K562 (cell line): Measurements from ENCODE around the gene ADD1. TPM values are rescaled to one million over a fixed set of nuclear protein-coding genes. Genes with fewer than 3 reads are reported as not detected.

Experiments
- ATF2 ChIP-seq: sonication (generic); formaldehyde crosslinking; IDR thresholded peaks from 2 replicates; pipeline ENCODE4 v1.8.1; 2022; ENCODE audit warnings: missing genetic modification reagents
- CBFB ChIP-seq: sonication (generic); formaldehyde crosslinking; IDR thresholded peaks from 2 replicates; pipeline ENCODE4 v1.4.0; 2020; ENCODE audit warnings: mild to moderate bottlenecking, missing genetic modification reagents
- CEBPG ChIP-seq, 3 experiments: fragments of 200-800 bp in 1 of 3; sonication (Bioruptor generic) in 1 of 3; sonication (generic) in 1 of 3; formaldehyde crosslinking in 1 of 3; IDR thresholded peaks in 2 of 3; conservative IDR thresholded peaks in 1 of 3; 2 replicates each; pipeline versions ENCODE4 v1.6.1 to v1.8.0; 2016 to 2022; ENCODE audit warnings: missing compliant biosample characterization in 2 of 3, missing genetic modification characterization in 2 of 3, mild to moderate bottlenecking in 1 of 3, missing genetic modification reagents in 1 of 3
- DPF2 ChIP-seq: fragments of 450-650 bp; IDR thresholded peaks from 2 replicates; pipeline ENCODE4 v1.6.1; 2016
- FOXJ2 ChIP-seq: fragments of 200-800 bp; sonication (Bioruptor generic); IDR thresholded peaks from 2 replicates; pipeline ENCODE4 v1.6.1; 2016; ENCODE audit warnings: missing genetic modification characterization, missing compliant biosample characterization
- GMEB1 ChIP-seq: fragments of 250-450 bp; sonication (Bioruptor Pico); IDR thresholded peaks from 2 replicates; pipeline ENCODE4 v1.4.0; 2020; ENCODE audit warnings: mild to moderate bottlenecking
- HOMEZ ChIP-seq: fragments of 250-450 bp; sonication (Bioruptor Pico); IDR thresholded peaks from 2 replicates; pipeline ENCODE4 v1.4.0; 2020; ENCODE audit warnings: mild to moderate bottlenecking, moderate library complexity
- ID3 ChIP-seq, 2 experiments: fragments of 250-450 bp in 1 of 2; fragments of 450-650 bp in 1 of 2; sonication (Bioruptor Pico) in 1 of 2; IDR thresholded peaks; 2 replicates each; pipeline versions ENCODE4 v1.6.1 to v1.8.0; 2016 to 2021; ENCODE audit warnings: mild to moderate bottlenecking in 2 of 2, moderate library complexity in 2 of 2, missing compliant biosample characterization in 1 of 2, missing genetic modification characterization in 1 of 2
- KDM4B ChIP-seq, 2 experiments: fragments of 450-650 bp in 1 of 2; sonication (generic) in 1 of 2; IDR thresholded peaks; 2 replicates each; pipeline ENCODE4 v1.6.1; 2016 to 2017; ENCODE audit warnings: borderline replicate concordance in 2 of 2, antibody characterized with exemption in 1 of 2, low read depth in 1 of 2, mild to moderate bottlenecking in 1 of 2
- KDM5B ChIP-seq: fragments of 200-600 bp; sonication (generic); IDR thresholded peaks from 2 replicates; pipeline ENCODE4 v1.6.1; 2012; ENCODE audit warnings: low read depth, mild to moderate bottlenecking, moderate library complexity, low read length, control low read depth, inconsistent platforms; ENCODE audit not compliant: insufficient replicate concordance
- POU5F1 ChIP-seq: fragments of 150-350 bp; IDR thresholded peaks from 2 replicates; pipeline ENCODE4 v1.6.1; 2014; ENCODE audit warnings: borderline replicate concordance, low read length, low read depth, mild to moderate bottlenecking; ENCODE audit not compliant: partially characterized antibody
- PRMT5 ChIP-seq: sonication (generic); formaldehyde crosslinking; IDR thresholded peaks from 2 replicates; pipeline ENCODE4 v1.5.0; 2020; ENCODE audit warnings: missing genetic modification reagents
- ZBTB26 ChIP-seq: fragments of 450-650 bp; formaldehyde crosslinking; IDR thresholded peaks from 2 replicates; pipeline ENCODE4 v1.4.0; 2022; ENCODE audit warnings: missing genetic modification characterization
- ZNF134 ChIP-seq: fragments of 250-450 bp; sonication (Bioruptor Pico); conservative IDR thresholded peaks from 2 replicates; pipeline ENCODE4 v1.4.0; 2020
- ZNF253 ChIP-seq: fragments of 250-450 bp; sonication (Bioruptor Pico); conservative IDR thresholded peaks from 2 replicates; pipeline ENCODE4 v1.6.1; 2021; ENCODE audit warnings: mild to moderate bottlenecking
- ZNF354B ChIP-seq: fragments of 250-450 bp; sonication (Bioruptor Pico); IDR thresholded peaks from 2 replicates; pipeline ENCODE4 v1.4.0; 2020
- ZNF639 ChIP-seq, 2 experiments: fragments of 200-800 bp in 1 of 2; sonication (Bioruptor generic) in 1 of 2; sonication (generic) in 1 of 2; formaldehyde crosslinking in 1 of 2; IDR thresholded peaks in 1 of 2; conservative IDR thresholded peaks in 1 of 2; 2 replicates each; pipeline versions ENCODE4 v1.5.0 to v1.6.1; 2016 to 2020; ENCODE audit warnings: missing compliant biosample characterization in 1 of 2, missing genetic modification characterization in 1 of 2, missing genetic modification reagents in 1 of 2
- ZNF785 ChIP-seq: fragments of 250-450 bp; sonication (Bioruptor Pico); IDR thresholded peaks from 2 replicates; pipeline ENCODE4 v1.4.0; 2020; ENCODE audit warnings: mild to moderate bottlenecking
- polyA plus RNA-seq, 8 experiments: library from polyadenylated mRNA; depleted of rRNA in 4 of 8; stranded (reverse) in 5 of 8; unstranded in 3 of 8; fragments of >200 nt; fragmentation: Nextera tagmentation in 2 of 8; fragmentation: Illumina TruSeq in 1 of 8; extraction: Ambion mirVana in 2 of 8; extraction: Trizol in 1 of 8; gene quantifications; 2 replicates each; pipeline versions ENCODE4 v1.2.1 to v1.2.3, GENCODE V29; 2011 to 2014; ENCODE audit warnings: inconsistent platforms in 1 of 8, missing spikeins in 1 of 8
- total RNA-seq, 7 experiments: library from RNA; depleted of rRNA in 6 of 7; stranded (reverse); fragments of >200 nt in 6 of 7; fragmentation: Illumina TruSeq in 2 of 7; extraction: Trizol in 2 of 7; gene quantifications; 2 replicates each; pipeline versions ENCODE4 v1.2.1 to v1.2.3, GENCODE V29; 2011 to 2021; ENCODE audit warnings: low replicate concordance in 1 of 7

Gene ADD1
- total and polyA plus RNA-seq, 9 of the 15 experiments (the other 6 are each of a cell fraction or from before 2014, with no cell fraction given), result 17.5 to 153 (median 74.0) TPM

- no peak for TF ChIP-seq ZNF639 (CRISPR knock-in tag; conservative IDR thresholded peaks at IDR 0.05 in 1 of 2, IDR thresholded peaks at IDR 0.05 in 1 of 2)
- no peak for TF ChIP-seq CEBPG (CRISPR knock-in tag; IDR thresholded peaks at IDR 0.05)
- no peak for TF ChIP-seq CEBPG (tag; conservative IDR thresholded peaks at IDR 0.05 in 1 of 2, IDR thresholded peaks at IDR 0.05 in 1 of 2)
- no peak for TF ChIP-seq ZNF134 (CRISPR knock-in tag)
- TF ChIP-seq KDM4B (IDR thresholded peaks at IDR 0.05; ENCODE audit: borderline replicate concordance in 2 of 2, low read depth in 1 of 2), result no peak
- no peak for TF ChIP-seq HOMEZ (CRISPR knock-in tag)
- TF ChIP-seq DPF2, result no peak; the same call in 1 of the 2 replicates
- no peak for TF ChIP-seq ZNF253 (CRISPR knock-in tag)
- TF ChIP-seq ZNF354B (CRISPR knock-in tag), result no peak
- no peak for TF ChIP-seq ZBTB26
- no peak for TF ChIP-seq ZNF785 (CRISPR knock-in tag)
- no peak for TF ChIP-seq FOXJ2 (tag)
- TF ChIP-seq PRMT5 (CRISPR knock-in tag), result no peak
- no peak for TF ChIP-seq ATF2 (CRISPR knock-in tag)
- TF ChIP-seq CBFB (CRISPR knock-in tag), result no peak
- no peak for TF ChIP-seq ID3 (CRISPR knock-in tag; IDR thresholded peaks at IDR 0.05)
- 0 out of 2 replicates have a peak, but pooled peaks have one; percentile 31 for TF ChIP-seq ID3 (tag; IDR thresholded peaks at IDR 0.05)
- no peak for TF ChIP-seq POU5F1
- peak; percentile 88 for TF ChIP-seq KDM5B
- no peak for TF ChIP-seq GMEB1 (CRISPR knock-in tag)
These were observed at the start of gene ADD1 (continued) for GRCh38 chr4:2843263-2843940.
